Measurements from ENCODE around the gene MREG. TPM values are rescaled to one million over a fixed set of nuclear protein-coding genes. Genes with fewer than 3 reads are reported as not detected.

Gene MREG
- total and polyA plus RNA-seq, 10 of the 15 experiments (the other 5 are each of a cell fraction or from before 2014, with no cell fraction given) = 6.9 to 45.0 (median 28.5) TPM

GRCh38 chr2:216024779-216025336 lies 11.5 kb upstream of the MREG start:
- Histone ChIP-seq H3K27ac (ENCODE audit: control insufficient read depth, insufficient read depth) (no peak overlapping the region), H3K36me3 (ENCODE audit: control insufficient read depth in 2 of 2, insufficient read depth in 2 of 2, low read length in 1 of 2) (no peaks in the 10 kb centered on the region), H3K4me1 (ENCODE audit: control insufficient read depth, insufficient read depth, low read length) (0 out of 2 replicates have a peak, but pooled peaks cover 2% of the 10 kb centered on the region), H2AFZ (ENCODE audit: control insufficient read depth, low read depth, low read length) (no peak overlapping the region), H3K27me3 (replicated peaks in 1 of 2; ENCODE audit: control insufficient read depth in 2 of 2, insufficient read depth in 2 of 2, low read length in 1 of 2) (no peaks in the 10 kb centered on the region), H3K9me3 (replicated peaks; ENCODE audit: control insufficient read depth, insufficient read depth, low read length) (no peaks in the 10 kb centered on the region), H4K20me1 (ENCODE audit: control insufficient read depth, insufficient read depth) (no peaks in the 10 kb centered on the region), H3K4me3 (no peak overlapping the region), H3K9ac (ENCODE audit: control insufficient read depth, insufficient read depth, low read length) (no peak overlapping the region), H3K79me2 (ENCODE audit: control insufficient read depth, insufficient read depth, low read length) (no peaks in the 10 kb centered on the region; the same call in 1 of the 2 replicates), H3K4me2 (ENCODE audit: control insufficient read depth, insufficient read depth) (no peak overlapping the region)
- no peak for ATAC-seq
- intact Hi-C loops (cut with micrococcal nuclease; ENCODE audit: unreplicated experiment) (no loop called here), in situ Hi-C loops (cut with MboI) (loop anchor here (5.0 kb wide), 1 partner anchor 73 kb away; no protein-coding TSS in a partner anchor)
- ChIA-PET SMC1A (ENCODE audit: uncharacterized antibody, unreplicated experiment) (interaction anchor here (1.0 to 11.6 kb wide), 7 partner anchors 8 to 76 kb away, joined by 3 to 224 read pairs (median 5); no protein-coding TSS in a partner anchor), RAD21 (ENCODE audit: unreplicated experiment) (interaction anchor here (2.9 to 11.4 kb wide), 3 partner anchors 16 to 75 kb away, joined by 15 to 172 read pairs (median 16); no protein-coding TSS in a partner anchor), POLR2A (interaction anchor here (0.6 to 1.7 kb wide), 3 partner anchors 9 to 19 kb away, joined by 4 to 5 read pairs (median 4); no protein-coding TSS in a partner anchor), CTCF (interaction anchor here (1.1 to 5.3 kb wide), 9 partner anchors 9 to 77 kb away, joined by 3 to 63 read pairs (median 5); partner anchors contain the start of gene MREG)
- no peak for FAIRE-seq
- 95% methylated on average over 5 of the region's 7 CpGs for WGBS (ENCODE audit: insufficient coverage, insufficient replicate concordance, low lambda C conversion rate, missing lambda C conversion rate)
- no peak for DNase-seq (ENCODE audit: low read depth, low spot score)
- BruUV-seq (replicated peaks) = no TSS peak
- TF ChIP-seq E2F4 (IDR thresholded peaks at IDR 0.05; ENCODE audit: low read depth, low read length) (no peak), CREB1 (IDR thresholded peaks at IDR 0.05; ENCODE audit: low read depth) (no peak), ZBTB40 (IDR thresholded peaks at IDR 0.05; ENCODE audit: borderline replicate concordance) (no peak), DPF2 (IDR thresholded peaks at IDR 0.05) (no peak), TCF3 (IDR thresholded peaks at IDR 0.05; ENCODE audit: borderline replicate concordance, insufficient read depth, low read depth, low read length) (no peak), TARDBP (IDR thresholded peaks at IDR 0.05; ENCODE audit: borderline replicate concordance) (no peak), BMI1 (IDR thresholded peaks at IDR 0.05; ENCODE audit: borderline replicate concordance) (no peak), NR2C1 (IDR thresholded peaks at IDR 0.05) (no peak), RAD21 (IDR thresholded peaks at IDR 0.05; ENCODE audit: insufficient read depth, low read depth, low read length) (no peak), CEBPB (IDR thresholded peaks at IDR 0.05; ENCODE audit: borderline replicate concordance in 1 of 2, low read depth in 2 of 2, low read length in 2 of 2) (no peak), ZSCAN29 (IDR thresholded peaks at IDR 0.05) (no peak), ZBTB33 (IDR thresholded peaks at IDR 0.05) (no peak), USF1 (IDR thresholded peaks at IDR 0.05; ENCODE audit: borderline replicate concordance, extremely low read length, insufficient read depth, low read depth, low read length) (no peak)
